ENCODE measurements around the gene ACTG2.

DNA sequence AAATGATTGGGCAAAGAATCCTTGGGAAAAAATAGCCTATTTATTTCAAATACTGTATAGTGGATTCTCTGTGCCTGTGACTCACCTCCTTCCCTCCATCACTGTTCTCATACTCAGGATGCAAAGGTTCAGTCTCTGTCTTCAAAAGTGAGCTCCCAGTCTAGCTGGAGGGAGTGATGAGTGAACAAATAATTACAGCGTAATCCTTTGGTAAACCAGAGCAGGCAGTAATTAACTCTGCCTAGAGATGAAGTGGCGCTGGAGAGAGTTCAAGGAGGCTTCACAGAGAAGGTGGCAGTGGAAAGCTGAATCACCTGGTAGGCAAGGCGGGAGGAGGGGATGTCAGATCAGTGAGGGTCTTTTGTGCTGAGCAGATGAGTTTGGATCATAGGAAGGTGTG, 40.4 kb downstream of the ACTG2 start:
- TF ChIP-seq, protein P1, sequence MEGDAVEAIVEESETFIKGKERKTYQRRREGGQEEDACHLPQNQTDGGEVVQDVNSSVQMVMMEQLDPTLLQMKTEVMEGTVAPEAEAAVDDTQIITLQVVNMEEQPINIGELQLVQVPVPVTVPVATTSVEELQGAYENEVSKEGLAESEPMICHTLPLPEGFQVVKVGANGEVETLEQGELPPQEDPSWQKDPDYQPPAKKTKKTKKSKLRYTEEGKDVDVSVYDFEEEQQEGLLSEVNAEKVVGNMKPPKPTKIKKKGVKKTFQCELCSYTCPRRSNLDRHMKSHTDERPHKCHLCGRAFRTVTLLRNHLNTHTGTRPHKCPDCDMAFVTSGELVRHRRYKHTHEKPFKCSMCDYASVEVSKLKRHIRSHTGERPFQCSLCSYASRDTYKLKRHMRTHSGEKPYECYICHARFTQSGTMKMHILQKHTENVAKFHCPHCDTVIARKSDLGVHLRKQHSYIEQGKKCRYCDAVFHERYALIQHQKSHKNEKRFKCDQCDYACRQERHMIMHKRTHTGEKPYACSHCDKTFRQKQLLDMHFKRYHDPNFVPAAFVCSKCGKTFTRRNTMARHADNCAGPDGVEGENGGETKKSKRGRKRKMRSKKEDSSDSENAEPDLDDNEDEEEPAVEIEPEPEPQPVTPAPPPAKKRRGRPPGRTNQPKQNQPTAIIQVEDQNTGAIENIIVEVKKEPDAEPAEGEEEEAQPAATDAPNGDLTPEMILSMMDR (IDR thresholded peaks at IDR 0.05) = no peak
- TF ChIP-seq POLR2AphosphoS5 (IDR thresholded peaks at IDR 0.05) = no peak
- TF ChIP-seq POLR2A (IDR thresholded peaks at IDR 0.05) = no peak
